Measurements from ENCODE around the gene GLS.

GRCh38 chr2:190911813-190912212, 31.2 kb downstream of the GLS start:
- TF ChIP-seq CTCF (IDR thresholded peaks at IDR 0.05) = no peak
- no peak for TF ChIP-seq EP300 (IDR thresholded peaks at IDR 0.05)
